Amygdala (tissue), 56 donors: ENCODE measurements around the gene PPM1L.

ENCODE experiments used
- DNase-seq, 56 donors: peaks; one replicate each; lab custom pipeline; 2025; lab: John Stamatoyannopoulos, UW

PPM1L gene

DNA sequence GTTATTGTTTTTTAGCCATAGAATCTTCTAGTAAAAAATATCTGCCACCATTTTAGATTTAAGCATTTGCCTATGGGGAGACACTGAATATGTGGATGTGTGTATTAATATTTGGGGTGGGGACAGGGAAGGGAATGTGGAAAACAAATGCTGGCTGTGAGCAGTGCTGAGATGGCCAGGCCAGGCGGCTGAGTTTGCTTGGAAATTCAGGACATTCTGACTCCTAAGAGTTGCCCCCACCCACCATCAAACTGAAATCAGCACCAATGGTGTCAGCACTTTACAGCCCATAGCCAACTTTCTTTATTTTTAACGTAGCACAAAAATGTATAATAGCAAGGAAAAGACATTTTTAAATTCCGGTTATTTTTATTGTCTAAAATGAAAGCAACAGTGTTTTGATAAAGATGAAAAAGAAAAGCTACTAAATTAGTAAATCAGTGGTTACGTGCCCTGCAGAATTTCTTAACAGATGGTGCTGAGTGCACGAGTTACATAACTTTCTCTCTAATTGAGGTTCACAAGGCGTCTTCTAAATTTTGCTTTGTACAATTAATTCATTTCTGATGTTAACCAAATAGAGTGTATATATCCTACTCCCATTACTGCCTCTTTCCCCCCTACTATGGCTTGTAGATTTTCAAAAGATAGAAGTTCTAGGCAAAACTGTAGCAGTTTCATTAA, 315.1 kb downstream of the PPM1L start:
- peak in 1 of 56 donors; percentile 21 for DNase-seq

GRCh38 chr3:161072211-161072621, 316.2 kb downstream of the PPM1L start:
- no peak for DNase-seq

DNA sequence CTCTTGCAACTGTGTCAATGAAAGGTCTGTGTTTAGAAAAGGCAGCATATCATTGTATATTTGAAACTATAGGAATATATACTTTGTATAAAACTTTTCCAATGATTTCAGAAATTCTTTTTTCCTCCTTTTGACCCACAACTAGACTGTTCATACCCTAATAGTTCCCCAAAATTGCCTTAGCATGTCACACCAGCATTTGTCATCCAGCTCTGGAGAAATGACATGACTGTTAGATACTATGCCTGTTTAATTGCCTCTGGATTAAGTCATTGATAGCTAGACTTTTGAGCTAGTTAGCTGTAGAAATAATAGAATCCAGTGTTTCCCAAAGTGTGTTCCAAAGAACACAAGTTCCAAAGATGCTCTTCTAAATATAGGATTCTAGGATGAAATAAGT, 316.7 kb downstream of the PPM1L start:
- no peak for DNase-seq

GRCh38 chr3:161073181-161073580, 317.1 kb downstream of the PPM1L start:
- no peak for DNase-seq

DNA sequence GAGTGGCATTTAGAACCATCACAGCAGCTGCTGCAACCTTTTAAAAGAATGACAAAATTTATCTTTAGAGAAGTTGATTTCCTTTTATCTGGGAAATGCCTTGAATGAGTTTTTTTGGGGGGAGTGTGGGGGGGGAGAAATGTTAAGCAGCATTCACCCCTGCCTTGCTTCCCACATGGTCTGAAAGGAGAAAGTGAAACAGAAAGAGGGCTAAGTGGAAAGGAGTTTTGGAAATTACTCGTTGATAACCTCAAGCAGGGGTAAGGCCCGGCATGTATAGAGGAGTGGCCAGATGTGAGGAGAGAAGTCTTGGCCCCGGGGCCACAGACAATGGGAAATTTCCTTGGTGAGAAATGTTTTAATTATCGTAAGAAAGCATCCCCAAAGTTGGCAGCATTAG, 325.6 kb downstream of the PPM1L start:
- no peak for DNase-seq

DNA sequence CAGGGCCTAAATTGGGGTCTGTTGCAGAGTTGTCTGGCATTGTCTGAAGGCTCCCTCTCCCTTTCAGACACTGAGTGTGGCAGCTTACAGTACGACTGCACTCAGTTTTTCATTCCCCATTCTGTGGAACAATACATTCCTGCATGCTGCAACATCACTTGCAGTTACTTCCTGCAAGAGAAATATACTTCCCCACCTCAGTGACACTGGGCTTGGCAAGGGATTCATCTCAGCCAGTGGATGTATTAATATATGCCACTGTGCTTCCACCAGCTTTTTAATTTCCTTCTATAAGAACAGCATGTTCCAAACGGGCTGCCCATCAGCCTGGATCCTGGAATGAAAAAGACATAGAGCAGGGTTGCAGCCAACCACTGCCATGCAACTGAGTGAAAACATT, 326.0 kb downstream of the PPM1L start:
- no peak for DNase-seq

DNA sequence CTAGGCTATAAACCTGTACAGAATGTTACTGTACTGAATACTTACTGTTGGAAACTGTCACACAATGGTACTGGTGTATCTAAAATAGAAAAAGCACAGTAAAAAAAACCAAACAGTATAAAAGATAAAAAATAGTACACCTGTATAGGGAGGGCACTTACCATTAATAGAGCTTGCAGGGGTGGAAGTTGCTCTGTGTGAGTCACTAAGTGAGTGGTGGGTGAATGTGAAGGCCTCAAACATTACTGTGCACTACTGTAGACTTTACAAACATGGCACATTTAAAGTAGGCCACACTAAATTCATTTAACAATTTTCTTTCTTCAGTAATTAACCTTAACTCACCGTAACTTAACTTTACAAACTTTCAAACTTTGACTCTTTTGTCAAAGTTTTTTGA, 327.1 kb downstream of the PPM1L start:
- no peak for DNase-seq

DNA sequence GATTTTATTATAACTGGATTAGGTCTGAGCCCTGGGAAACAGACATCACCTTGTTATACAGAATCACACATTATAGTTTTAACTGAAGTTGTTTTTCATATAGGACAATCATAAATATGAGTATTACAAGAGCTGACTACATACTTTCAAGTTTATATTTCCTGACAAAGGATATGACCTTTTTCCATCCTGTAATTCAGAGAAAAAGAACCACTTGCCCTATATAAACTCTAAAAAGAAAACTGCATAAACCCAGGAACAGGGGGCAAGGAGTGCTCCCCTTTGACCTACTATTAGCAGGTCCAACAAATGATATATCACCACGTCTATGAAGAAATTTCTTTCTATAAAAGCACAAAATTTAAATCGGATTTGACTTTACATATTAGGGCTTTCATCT, 328.2 kb downstream of the PPM1L start:
- DNase-seq = no peak

DNA sequence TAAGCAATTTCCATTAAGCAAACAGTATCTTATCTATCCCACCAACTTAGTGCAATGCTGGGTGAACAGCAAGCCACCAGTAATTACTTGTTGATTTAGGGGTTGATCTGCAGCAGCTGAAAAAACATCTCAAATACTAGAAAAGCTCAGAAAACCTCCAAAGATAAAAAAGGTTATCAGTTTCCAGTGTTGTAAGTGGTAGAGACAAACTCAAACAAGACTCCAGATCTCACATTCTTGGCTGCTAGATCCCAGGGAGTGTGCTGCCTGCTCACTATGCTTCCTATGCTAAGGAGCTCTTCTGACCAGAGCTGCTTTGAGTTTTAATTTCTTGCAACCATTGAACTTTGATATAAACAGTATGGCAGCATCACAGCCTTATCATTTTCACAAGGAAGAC, 337.9 kb downstream of the PPM1L start:
- no peak for DNase-seq

DNA sequence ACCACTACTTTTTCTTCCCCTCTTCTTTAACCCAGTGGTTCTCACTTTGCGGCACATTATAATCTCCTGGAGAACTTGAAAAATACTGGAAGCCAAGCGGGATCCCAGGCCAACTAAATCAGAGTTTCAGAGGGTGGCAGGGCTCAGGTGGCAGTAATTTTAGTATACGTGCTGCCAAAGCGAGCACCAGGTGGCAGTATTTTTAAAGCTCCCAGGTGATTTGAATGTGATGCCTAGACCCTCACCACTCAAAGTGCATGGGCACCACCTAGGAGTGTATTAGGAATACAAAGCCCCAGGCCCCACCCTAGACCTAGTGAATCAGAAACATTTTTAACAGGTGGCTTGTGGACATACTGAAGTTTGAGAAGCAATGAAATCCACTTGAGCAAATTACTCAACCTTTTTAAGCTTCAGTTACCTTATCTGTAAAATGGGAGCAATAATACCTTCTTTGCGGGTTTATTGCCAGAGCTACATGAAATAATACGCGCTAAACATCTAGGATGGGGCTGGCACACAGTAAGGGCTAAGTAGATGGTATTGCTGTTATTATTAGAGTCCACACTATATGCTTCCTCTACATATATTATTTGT, 340.8 kb downstream of the PPM1L start:
- DNase-seq = no peak

DNA sequence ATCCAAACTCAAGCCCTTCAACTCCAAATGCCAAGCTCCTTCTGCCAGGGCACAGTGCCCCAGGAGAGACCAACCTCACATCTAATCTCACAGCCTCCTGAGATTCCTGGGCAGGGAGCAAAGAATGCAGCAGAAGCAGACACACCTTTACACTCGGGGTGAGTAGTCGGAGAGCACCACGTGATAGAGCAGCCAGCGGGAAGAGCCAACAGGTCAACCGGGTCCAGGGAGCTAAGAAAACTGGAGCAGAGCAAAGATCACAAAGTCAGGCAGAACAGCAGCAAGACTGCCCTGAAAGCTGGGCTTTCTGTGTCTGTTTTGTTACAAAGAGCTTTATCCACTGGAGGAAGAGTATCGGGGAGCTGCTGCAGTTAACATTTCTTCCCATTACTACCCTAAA, 345.0 kb downstream of the PPM1L start:
- no peak for DNase-seq

- DNase-seq = no peak
These were observed 345.6 kb downstream of the PPM1L start for GRCh38 chr3:161101609-161102008.

DNA sequence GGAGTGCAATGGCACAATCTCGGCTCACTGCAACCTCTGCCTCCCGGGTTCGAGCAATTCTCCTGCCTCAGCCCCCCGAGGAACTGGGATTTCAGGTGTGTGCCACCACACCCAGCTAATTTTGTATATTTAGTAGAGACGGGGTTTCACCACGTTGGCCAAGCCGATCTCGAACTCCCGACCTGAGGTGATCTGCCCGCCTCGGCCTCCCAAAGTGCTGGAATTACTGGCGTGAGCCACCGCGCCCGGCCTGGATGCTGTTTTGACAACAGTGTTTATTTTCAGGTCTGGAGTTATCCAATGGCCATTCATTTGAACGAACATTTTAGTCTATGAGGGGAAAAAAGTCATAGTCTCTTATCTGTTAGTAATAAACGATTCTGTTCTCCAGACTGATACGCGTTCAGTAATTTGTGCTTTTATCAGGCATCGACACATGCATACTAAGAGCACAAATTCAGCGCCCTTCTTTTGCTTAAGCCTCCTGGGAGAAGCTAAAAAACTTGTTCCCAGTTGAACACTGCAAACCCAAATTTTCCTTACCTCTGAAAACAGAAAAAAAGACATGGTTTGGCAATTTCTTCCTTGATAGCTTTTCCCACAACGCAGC, 347.9 kb downstream of the PPM1L start:
- DNase-seq = no peak

DNA sequence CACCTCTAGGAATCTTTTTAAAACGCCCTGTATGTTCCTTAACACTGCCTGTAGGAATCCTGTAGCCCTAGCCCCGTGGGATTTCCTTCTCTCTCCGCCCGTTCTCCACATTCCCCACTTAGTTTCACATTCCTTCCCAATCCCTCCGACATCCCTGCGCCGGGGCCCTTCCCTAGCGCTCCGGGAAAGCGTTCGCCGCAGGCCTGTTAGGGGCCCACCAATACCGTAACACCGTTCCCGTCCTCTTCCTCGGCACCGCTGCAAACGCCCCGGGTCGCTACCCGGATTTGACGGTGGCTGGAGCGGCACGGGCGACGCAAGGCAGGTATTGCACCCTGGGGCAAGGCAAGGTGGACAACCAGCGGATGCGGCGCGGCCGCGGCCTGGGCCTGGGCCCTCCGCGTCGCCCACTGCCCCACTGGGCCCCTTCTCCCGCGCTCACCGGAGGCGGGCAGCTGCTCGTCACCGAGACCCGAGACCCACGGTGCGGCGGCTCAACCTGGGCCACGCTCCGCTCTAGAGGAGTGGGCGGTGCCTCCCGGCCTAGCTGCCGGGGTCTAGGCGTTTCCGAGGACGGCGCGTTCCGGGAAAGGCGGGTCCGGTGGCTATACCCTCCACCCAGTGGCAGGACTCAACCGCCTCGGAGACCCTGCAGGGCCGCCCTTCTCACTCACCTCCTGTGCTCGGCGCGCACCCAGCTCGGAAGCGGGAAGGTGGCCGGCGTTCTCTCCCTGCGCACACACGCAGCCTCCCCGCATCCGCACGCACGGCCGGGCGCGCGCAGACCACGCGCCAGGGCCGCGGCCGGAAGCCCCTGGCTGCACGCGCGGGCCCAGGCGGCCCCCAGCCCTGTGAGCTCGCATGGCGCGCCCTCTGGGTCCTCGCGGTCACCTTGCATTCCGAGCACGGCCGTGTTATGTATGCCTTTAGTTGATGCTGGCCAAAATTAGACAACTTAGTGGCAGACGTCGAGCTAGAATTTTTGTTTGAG, 348.8 kb downstream of the PPM1L start, which contains the start of gene B3GALNT1:
B3GALNT1 (minus strand) TSS at position 789 of the 991 bp plus-strand sequence. CDS start 18,595 bp downstream, outside the sequence.
- DNase-seq = peak in 38 of 56 donors; percentile 10 to 71 (median 36)

DNA sequence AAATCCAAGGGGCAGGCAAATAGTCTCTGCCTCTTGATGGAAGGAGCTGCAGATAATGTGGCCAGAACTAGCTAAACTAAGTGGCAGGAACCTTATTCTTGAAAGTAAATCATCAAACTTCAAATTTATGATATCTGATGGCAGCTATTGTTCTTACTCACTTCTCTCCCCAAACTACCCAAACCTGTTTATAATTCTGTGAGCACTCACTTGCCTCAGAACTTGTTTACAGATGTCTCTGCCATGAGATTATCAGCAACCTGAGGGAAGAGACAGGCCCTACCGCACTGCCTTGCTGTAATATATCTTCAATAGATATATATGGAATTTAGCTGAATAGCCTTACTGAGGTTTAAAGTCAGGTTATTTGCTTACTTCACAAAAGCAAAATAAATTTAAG, 351.3 kb downstream of the PPM1L start:
- no peak for DNase-seq

DNA sequence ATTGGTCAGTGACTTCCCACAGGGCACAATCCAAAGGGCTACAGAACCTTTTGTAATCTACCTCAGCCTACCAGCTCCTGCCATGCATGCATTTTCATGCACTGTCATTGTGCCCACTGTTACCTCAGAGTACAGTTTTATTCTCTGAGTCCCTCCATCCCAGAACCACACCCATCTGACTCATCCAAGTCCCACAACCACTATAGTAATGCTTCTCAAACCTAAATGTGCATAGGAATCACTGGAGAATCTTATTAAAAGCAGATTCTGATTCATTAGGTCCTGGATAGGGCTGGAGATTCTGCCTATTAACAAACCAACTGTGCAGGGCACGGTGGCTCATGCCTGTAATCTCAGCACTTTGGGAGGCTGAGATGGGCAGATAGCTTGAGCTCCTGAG, 352.8 kb downstream of the PPM1L start:
- DNase-seq = no peak

- DNase-seq = no peak
These were observed 361.6 kb downstream of the PPM1L start for GRCh38 chr3:161117646-161118045.

DNA sequence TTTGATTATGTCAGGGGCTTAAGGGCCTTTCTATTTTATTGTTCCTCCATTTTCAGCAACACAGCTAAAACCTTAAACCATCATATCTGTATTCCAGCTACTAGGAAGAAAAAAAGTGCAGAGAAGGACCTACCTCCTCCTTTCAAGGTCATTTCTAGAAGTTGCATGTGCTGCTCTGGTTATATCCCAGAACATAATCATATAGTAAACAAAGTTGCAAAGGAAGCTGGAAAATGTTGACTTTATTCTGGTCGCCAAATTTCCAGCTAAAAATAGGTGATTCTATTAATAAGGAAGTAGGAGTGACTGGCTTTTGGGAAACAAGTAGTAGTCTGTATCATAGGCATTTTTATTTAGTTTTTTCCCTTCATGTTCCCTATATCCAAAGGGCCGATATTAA, 370.5 kb downstream of the PPM1L start:
- no peak for DNase-seq
